CD4-positive, alpha-beta T cell treated with Interleukin-17A for 1 hour (primary cell): ENCODE measurements around the gene EPB41L4B.

Source experiments
- DNase-seq: peaks from one replicate; pipeline ENCODE4 v3.0.0-alpha.2; 2020

EPB41L4B gene

DNA sequence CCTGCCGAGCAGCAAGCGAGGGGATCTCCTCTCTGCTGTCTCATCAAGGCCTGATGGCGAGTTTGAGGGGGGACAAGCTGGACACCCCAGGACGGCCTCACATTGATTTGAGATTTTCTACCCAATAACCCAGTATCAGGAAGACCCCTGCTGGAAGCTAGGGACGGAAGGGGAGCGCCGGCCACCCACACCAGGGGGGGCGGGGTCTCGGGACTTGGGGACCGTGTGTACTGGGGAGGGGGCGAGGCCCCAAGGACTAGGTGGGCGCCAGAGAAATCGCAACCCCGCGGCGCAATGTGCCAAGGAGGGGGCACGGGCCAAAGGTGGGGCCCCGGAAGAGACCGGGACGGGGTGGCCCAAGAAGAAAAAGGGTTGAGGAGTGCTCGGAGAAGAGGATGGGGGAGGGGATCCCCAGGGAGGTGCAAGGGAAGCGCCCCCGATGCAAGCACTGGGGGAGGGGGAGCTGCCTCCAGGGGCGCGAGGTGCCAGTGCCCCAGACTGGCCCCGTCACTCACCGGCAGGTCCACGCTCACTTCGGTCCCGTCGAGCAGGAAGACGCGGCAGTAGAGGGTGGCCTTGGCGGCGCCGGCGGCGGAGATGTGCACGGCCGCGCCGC, 1.1 kb downstream of the EPB41L4B start:
- DNase-seq = no peak

GRCh38 chr9:109319017-109319625, 1.7 kb downstream of the EPB41L4B start:
- DNase-seq = no peak

- no peak for DNase-seq
Measured at GRCh38 chr9:109317979-109318741, 2.7 kb downstream of the EPB41L4B start.

GRCh38 chr9:109317311-109317978, 3.4 kb downstream of the EPB41L4B start:
- DNase-seq = no peak

GRCh38 chr9:109316207-109316640, 4.6 kb downstream of the EPB41L4B start:
- DNase-seq = no peak

- no peak for DNase-seq
Measured at GRCh38 chr9:109315480-109316206, 5.2 kb downstream of the EPB41L4B start.

DNA sequence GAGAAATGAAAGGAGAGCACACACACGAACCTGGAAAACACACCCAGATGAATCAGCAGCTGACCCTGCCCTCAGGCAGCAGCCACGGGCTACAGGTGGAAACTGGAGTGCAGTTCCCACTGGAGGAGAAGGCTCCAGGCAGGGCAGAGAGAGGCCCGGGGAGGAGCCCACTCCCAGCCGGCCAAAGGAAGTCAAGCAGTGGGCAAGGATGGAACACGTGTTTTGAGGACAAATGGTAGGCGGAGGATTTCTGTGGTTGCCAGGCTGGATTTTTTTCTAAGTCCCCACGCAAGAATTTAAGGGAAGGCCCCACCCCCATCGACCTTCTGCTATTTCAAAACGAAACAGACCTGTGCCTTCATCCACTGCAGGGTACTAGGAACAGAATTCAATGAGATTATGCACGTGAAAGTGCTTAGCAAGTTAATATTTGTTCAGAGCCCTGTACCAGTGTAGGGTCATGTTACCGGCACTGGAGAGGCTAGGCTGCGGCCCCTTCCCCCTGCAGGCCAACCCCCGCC, 6.8 kb downstream of the EPB41L4B start:
- no peak for DNase-seq

- no peak for DNase-seq
Measured at GRCh38 chr9:109313351-109313750, 7.5 kb downstream of the EPB41L4B start.

DNA sequence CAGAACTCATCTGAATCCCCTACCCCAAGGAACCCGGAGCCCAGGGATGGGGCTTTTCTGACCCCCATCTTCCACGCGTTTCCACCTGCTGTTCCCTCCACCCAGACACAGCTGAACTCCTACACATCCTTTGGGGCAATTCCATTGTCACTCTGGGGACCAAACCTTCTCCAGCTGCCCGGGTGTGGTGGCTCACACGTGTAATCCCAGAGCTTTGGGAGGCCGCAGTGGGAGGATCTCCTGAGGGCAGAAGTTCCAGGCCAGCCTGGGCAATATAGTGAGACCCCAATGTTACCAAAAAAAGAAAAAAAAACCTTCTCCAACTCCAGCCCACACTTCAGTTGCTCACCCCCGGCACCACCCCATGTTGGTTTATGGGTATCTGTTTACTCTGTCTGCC, 8.1 kb downstream of the EPB41L4B start:
- no peak for DNase-seq

- DNase-seq = no peak
Measured at GRCh38 chr9:109311731-109312130, 9.1 kb downstream of the EPB41L4B start.

GRCh38 chr9:109311286-109311685, 9.6 kb downstream of the EPB41L4B start:
- no peak for DNase-seq

DNA sequence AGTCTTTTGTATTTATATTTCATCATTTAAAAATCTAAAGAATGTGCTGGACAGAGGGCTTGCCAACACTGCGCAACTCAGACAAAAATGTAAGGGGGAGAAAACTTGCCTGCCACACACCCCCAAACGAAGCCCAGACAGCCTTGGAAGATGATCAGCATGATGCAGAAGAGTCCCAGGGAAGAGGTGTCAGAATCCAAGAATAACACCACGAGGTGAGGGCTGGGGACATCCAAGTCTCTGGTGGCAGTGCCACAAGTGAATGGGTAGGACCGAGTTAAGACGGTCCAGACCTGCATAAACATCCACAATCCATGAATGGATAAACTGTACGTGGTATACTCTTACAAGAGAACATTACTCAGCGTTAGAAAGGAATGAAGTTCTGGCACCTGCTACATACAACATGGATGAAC, 10.4 kb downstream of the EPB41L4B start:
- no peak for DNase-seq

DNA sequence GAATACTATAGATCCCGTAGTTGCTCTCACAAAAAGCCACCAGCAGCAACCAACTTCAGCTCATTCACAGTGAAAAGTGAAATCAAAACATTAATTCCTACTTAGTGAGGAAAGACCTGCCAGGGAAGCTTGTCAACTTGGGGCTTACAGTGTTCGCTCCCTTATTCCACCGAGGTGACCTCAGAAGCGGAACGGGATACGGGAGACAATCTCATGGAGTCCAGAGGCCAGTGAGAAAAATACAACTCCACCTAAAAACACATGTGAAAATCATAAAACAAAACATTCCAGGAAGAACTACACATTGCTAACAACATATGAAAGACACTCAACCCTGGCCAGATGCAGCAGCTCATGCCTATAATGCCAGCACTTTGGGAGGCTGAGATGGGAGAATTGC, 11.6 kb downstream of the EPB41L4B start:
- DNase-seq = no peak

DNA sequence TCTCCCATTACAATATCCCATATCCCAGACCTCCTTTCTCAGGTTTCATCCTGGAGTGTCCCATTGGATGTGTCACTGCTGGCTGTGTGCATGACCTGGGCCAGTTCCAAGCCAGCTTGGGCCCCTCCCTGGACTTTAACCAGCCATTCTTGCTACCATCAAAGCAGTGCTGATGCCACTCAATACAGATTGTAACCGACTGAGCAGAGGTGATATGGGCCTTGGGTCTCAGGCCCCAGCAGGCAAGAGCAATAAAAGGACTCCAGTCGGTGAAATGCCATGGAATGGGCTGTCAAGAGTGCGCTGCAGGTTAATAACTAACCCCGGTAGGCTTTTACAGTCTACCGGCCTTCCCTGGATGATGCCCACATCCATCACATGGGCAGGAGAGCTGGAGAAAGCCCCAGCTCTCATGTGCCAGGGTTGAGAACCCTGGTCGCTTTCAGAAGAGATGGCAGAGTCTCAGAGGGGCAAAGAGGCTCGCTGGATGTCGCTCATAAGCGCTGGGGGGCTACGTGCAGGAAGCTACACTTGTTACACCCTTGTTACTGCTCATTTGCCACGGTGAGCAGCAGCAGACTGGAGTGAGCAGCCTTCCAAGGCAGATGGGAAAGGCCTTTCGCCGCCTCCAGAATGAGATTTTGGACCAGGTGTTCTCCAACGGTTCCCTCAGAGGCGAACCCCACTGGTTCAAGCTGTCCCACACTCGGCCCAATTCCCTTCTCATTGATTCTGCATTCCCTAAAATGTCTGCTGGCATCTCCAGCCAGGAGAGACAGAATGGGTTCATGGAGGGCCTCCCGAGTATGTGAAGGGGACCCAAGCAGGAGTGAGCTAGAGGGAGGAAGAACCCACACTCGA, 13.2 kb downstream of the EPB41L4B start:
- DNase-seq = no peak

DNA sequence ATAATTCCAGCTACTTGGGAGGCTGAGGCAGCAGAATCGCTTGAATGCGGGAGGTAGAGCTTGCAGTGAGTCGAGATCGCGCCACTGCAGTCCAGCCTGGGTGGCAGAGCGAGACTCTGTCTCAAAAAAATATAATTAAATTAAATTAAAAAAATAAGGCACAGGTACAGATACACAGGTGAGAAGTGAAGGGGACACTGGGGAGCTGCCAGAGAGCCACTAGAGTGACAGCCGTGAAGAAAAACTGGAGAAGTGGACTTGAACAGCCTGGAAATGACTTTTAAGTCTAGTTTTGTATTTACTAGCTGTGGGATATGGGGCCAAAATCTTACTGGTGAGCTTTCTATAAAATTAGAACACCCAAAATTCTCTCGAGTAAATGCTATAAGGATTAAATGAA, 15.1 kb downstream of the EPB41L4B start:
- DNase-seq = no peak

GRCh38 chr9:109304347-109304746, 16.5 kb downstream of the EPB41L4B start:
- no peak for DNase-seq

DNA sequence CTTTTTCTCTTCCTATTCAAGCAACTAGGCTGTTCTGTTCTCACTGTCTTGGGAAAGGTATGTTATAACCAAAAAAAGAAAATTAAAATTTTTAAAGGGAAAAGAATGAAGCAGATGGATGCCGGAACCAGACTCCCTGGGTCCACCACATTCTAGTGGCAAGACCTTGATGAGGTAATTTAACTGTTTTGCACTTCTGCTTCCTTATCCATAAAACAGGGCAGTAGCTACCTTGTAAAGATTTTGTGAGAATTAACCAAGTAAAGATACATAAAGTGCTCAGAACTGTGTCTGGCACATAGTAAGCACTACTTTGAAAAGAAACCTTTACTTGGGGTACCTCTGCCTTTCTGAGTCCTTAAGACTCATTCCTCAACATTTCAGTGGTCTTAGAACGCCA, 17.0 kb downstream of the EPB41L4B start:
- no peak for DNase-seq

GRCh38 chr9:109302606-109303005, 18.3 kb downstream of the EPB41L4B start:
- DNase-seq = no peak

GRCh38 chr9:109301012-109301411, 19.8 kb downstream of the EPB41L4B start:
- DNase-seq = no peak

GRCh38 chr9:109299891-109300290, 21.0 kb downstream of the EPB41L4B start:
- no peak for DNase-seq

DNA sequence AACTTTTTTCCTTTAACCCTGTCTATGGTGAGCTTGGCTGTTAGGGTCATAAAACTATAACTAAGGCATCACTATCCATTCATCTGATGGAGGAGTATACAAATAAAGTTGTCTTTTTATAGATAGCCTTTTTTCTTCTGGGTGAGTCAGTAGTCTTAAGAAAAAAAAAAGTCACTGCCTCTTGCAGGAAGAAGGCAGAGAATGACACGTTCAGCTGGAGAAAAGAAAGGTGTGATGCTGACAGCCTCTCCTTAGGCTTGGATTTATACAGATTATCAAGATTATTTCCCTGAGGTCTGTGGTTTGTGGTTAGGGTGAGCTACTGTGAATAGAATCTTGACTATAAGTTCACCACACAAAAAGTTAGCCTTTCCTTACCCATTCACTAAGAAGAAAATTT, 23.0 kb downstream of the EPB41L4B start:
- DNase-seq = no peak
